Testis (tissue), 2 donors: ENCODE data around the gene GP1BB.

Experiments
- CTCF ChIP-seq, 3 experiments: fragments of 450-650 bp in 2 of 3; fragments of 200-600 bp in 1 of 3; sonication (generic) in 1 of 3; IDR thresholded peaks; one replicate each; pipeline ENCODE4 v1.5.1; 2016 to 2019; ENCODE audit warnings: antibody characterized with exemption in 3 of 3, mild to moderate bottlenecking in 2 of 3, moderate library complexity in 1 of 3
- POLR2A ChIP-seq: fragments of 450-650 bp; IDR thresholded peaks from one replicate; pipeline ENCODE4 v1.6.1; 2017; ENCODE audit warnings: antibody characterized with exemption, mild to moderate bottlenecking, moderate library complexity

GRCh38 chr22:19714312-19715187 lies 8.8 kb upstream of the GP1BB start, which contains the start of gene SEPTIN5:
- TF ChIP-seq POLR2A (no peak), CTCF (IDR thresholded peaks at IDR 0.05) (no peak)
